Hippocampal formation (tissue), 2 donors: ENCODE data around the gene SHCBP1L.
"Not testable (repeated sequence)": the region's sequence is repeated elsewhere in the genome, so short reads cannot be mapped to it uniquely, and the experiment has no call there.

ENCODE experiments used
- DNase-seq, 2 donors: peaks; one replicate each; lab custom pipeline; 2025; lab: John Stamatoyannopoulos, UW

The SHCBP1L gene

DNA sequence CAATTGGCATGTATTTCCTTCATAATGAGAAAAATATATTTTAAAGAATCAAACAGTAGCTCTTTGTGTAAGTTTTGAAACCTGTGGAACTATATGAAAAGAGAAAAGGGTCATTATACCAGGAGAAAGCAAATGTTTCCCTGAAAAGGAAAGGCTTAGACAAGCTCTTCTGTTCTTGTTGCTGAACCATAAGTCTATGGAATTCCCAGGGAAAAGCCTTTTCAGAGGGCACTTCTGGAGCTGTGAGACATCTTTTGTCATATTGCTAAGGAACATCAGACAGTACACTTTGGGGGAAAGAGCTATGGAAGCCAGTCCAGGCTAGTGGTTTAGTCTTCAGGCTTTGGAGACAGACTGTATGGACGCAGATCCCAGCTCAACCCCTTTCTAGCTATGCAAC lies 12.1 kb upstream of the SHCBP1L start:
- DNase-seq: no peak

DNA sequence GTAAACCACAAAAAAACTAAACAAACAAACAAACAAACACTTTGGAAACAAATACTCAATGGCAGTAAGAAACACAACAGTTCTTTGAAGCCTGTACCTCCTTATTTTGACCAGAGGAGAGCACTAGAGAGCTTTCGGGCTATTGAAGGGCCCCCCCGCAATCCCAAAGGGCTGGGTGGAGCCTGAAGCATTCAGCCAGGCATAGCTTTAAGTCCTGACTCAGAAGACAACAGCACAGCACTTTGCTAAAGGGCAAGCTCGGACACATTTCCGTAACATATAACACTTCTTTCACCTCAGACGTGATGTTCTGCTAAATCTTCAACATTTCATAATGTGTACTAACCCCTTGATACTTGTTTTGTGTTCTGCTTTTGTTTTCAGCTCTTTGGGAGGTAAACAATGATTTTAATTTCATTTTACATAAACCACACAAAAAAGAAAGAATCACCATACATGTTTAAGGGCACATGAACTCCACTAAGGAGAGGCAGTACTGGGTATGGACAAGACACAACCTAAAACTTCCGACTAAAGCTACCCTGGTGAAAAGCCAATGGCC lies 9.7 kb upstream of the SHCBP1L start:
- peak; percentile 26 to 89 for DNase-seq

DNA sequence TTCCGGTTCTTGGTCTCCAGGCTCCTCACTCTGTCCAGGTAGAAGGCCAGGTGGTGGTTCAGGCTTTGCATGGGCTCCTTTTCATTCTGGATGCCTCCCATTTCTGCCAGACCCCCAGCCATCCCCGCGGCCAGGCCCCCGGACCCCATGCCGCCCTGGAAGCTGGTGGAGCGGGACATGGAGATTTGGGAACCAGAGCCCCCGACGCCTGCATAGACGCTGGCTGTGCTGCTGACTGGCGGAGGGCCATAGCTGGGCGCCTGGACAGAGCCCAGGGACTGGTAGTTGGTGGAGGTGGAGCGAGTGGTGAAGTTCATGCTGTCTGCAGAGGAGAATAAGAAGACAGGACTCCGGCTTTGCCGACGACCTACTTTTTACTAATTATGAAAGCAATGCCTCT lies 7.1 kb upstream of the SHCBP1L start:
- DNase-seq: no peak

DNA sequence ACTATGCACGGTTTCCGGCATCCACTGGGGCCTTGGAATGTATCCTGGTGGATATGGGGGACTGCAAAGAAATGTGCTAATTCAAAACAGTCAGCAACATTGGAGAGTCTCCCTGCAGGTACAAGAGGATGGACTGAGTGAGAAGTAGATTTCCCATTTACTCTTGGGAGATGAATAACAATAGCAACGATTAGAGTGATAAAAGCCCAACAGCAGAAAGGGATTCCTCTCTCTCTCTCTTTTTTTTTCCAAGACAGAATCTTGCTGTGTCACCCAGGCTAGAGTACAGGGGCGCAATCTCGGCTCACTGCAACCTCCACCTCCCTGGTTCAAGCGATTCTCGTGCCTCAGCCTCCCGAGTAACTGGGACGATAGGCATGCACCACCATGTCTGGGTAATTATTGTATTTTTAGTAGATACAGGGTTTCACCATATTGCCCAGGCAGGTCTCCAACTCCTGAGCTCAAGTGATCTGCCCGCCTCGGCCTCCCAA lies 5.0 kb upstream of the SHCBP1L start:
- DNase-seq: no peak

DNA sequence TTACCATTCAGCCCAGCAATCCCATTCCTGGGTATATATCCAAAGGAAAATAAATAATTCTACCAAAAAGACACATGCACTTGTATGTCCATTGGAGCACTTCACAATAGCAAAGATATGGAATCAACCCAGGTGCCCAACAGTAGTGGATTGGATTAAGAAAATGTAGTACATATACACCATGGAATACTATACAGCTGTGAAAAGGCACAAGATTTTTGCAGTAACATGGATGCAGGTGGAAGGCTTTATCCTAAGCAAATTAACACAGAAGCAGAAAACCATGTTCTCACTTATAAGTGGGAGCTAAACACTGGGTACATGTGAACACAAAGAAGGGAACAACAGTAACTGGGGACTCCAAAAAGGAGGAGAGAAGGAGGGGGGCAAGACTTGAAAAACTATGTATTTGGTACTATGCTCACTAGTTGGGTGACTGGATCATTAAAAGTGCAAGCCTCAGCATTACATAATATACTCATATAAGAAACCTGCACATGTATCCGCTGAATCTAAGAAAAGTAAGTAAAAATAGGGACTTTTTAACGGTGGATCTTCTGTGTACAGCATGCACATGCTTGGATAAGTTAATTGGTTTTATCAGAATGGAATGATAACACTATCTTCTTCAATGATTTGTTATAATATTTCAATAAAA lies 3.9 kb upstream of the SHCBP1L start:
- DNase-seq: no peak

DNA sequence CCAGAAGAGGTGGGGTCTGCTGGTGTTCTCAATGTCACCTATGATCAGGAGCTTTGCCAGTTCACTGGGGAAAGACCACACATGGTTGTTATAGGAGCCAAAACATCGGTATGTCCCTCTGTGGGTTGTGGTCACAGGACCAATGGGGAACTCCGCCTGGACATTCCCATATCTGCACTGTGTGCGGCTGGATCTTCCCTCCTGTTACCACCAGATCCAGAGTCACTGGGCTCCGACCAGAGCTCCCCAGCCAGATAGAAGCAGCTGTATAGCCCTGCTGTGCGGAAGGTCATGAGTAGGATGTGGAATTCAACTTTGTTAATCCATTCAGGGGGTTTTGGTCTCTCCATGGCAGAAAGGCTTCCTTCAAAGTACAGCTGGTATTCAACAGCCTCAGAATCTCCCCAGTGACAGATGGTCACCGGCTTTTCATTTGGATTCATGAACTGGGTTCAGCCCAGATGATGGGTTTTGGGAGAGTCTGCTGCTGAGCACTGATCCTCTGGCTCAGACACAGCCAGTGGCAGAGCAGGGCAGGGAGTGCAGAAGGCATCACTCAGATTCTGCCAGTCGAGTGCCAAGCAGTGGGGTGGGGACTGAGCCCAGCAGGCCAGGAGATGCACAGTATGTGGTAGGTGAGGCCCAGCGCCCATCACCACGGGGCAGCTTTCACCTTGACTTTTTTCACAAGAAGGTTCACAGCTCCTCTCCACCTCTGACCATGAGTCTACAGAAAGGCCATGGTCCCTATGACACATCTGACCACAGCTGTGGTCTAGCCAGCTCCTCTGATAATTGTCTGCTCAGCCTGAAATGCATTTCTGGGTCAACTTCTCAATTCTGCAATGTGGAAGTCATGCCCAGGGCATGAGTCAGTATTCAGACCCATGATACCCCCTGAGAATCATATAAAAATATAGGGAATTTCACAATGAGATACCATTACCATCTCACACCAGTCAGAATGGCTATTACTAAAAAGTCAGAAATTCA lies 2.9 kb upstream of the SHCBP1L start:
- no peak for DNase-seq

DNA sequence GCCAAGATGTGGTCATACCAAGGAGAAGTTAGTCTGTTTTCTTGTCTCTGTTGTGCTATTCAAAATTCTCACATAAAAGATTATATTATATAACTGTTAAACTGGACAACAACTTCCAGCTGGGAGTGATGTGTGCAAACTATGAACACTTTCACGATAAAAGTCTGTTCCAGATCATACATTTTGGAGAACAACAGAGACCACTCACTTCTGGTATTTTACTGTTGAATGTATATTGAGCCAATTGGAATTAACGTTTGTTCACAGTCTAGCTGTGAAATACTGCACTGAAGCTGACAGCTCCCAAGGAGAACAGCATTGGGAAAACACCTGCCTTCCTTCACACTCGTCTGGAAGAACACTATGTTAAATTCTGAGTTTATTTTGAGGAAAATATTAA lies 860 bp upstream of the SHCBP1L start:
- DNase-seq: no peak

DNA sequence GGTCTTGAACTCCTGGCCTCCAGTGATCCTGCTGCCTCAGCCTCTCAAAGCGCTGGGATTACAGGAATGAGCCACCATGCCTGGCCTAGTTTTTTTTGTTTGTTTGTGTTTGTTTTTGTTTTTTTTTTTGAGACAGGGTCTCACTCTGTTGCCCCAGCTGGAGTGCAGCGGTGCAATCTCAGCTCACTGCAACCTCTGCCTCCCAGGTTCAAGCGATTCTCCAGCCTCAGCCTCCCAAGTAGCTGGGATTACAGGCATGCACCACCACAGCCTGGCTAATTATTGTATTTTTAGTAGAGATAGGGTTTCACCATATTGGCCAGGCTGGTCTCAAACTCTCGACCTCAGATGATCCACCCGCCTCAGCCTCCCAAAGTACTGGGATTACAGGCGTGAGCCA lies 9.6 kb downstream of the SHCBP1L start:
- DNase-seq: not testable (repeated sequence)

DNA sequence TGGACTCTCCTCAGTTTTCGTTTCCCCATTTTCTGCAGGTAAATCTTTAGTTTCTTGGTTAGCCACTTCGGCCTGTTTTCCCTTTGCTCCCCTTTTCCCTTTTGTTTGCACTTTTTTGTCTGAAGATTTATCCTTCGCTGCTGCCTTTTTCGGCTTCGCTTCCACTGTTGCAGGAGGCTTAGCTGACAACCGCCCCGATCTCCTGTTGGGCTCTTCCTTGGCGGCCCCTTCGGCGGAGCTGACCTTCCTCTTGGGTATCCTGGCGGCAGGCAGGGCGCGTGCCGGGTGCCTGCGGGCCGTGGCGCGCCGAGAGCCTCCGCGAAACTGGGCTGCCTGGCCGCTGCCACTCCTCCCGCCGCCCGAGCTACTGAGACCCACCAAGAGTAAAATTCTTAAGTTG lies 10.8 kb downstream of the SHCBP1L start:
- not testable (repeated sequence) for DNase-seq

DNA sequence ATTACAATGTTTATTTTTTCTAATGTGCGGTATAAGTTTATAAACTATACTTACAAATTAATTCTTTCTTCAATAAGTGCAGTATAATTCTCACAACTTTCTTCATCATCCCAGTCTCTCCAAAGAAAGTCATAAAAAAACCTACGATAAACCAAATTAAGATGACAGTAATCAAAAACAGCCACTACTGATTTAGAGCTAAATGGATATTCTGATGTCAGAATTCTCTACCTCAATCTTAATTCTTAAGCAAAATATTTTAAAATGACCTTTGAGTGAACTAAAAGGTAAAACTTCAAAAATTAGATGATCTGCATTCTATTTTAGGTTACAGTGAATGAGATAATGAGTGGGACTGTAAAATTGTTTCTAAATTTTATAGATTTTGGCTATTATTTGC lies 13.6 kb downstream of the SHCBP1L start:
- no peak for DNase-seq

DNA sequence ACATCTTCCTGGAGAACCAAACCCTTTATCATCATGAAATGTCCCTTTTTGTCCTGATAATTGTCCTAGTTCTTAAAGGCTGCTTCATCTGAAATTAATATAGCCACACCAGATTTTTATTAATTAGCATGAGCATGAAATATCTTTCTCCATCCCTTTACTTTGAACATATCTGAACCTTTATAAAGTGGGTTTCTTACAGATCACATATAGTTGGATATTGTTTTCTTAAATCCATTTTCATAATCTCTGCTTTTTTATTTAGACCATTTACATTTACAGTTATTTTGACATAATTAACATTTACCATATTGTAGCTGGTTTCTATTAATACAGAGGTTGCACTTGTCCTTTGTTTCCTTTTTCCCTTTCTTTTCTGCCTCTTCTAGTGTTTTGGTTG lies 17.2 kb downstream of the SHCBP1L start:
- no peak for DNase-seq

DNA sequence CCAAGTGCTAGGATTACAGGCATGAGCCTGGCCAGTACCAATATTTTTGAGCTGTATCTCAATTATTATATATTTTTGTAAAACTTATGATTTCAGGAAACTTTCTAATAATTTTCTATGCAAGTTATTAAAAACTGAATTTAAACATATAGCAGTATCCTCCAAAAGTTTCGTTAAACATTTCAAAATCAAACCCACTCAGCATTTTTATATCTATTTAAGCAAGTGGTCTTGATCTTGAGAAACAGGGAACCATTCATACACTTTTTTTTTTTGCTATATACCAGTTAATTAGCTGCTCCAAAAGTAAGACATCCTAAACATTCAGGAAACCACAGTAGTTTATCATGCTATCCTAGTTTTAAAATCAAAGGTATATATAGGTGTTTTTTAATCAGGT lies 22.0 kb downstream of the SHCBP1L start:
- DNase-seq: no peak

DNA sequence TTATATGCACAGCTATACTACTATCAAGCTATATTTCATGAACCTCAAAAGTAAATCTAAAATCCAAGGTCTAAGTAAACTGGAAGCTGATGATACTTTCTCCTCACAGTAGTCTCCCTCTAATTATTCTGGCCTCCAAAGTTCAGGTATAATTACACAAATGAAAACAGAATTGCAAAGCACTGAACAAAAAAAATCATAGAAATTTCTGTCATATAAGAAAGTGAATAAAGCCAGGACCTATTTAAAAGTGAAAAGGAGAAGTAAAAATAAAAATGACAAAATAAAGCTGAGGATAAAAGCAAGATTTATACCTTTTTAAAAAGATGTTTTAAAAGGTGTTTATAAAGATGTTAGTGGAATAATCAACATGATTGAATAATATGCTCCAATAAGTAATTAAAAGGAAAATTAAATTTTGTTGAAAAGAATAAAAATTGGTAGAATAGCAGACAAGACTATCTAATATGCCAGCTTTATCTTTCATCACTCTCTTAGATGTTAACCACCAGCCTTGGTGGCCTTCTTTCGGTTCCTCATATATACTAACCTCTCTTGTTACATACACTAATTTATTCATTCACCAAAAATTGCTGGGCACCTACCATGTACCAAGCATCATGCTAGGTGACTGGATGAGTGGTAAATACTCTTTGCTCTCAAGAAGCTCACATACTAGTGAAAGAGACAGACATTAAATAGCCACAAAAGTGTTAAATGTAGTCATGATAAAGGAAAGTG lies 25.1 kb downstream of the SHCBP1L start:
- no peak for DNase-seq

DNA sequence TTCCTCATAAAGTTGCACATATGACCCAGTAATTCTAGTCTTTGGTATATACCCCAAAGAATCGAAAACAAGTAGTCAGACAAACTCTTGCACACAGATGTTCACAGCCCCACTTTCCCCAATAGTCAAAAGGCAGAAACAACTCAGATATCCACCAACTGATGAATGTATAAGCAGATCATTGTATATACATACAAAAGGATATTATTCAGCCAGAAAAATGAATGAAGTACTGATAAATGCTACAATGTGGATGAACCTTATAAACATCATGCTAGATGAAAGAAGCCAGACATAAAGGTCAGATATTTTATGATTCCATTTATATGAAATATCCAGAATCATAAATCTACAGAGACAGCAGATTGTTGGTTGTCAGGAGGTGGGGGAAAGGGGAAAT lies 27.3 kb downstream of the SHCBP1L start:
- DNase-seq: no peak

DNA sequence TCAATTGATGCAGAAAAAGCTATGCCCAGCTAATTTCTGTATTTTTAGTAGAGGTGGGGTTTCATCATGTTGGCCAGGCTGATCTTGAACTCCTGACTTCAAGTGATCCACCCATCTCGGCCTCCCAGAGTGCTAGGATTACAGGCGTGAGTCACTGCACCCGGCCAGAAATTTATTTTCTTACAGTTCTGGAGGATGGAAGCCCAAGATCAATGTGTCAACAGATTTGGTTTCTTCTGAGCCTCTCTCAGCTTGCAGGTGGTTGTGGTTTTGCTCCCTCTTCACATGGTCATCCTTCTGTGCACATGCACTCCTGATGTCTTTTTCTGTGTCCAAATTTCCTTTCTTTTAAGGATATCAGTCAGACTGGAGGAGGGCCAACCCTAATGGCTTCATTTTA lies 35.6 kb downstream of the SHCBP1L start:
- DNase-seq: no peak

DNA sequence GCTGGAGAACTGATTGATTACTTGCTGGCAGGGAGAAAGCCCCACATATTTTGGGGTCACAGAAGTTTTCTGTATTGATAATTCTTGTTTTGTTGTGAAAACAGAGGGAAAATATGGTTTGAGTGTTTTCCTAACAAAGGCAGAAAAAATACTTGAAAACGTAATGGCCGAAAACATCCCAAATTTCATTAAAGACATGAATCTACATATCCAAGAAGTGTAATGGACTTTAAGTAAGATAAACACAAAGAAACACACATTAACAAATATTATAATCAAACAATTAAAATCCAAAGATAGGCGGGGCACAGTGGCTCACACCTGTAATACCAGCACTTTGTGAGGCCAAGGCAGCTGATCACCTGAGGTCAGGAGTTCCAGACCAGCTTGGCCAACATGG lies 39.6 kb downstream of the SHCBP1L start:
- no peak for DNase-seq

DNA sequence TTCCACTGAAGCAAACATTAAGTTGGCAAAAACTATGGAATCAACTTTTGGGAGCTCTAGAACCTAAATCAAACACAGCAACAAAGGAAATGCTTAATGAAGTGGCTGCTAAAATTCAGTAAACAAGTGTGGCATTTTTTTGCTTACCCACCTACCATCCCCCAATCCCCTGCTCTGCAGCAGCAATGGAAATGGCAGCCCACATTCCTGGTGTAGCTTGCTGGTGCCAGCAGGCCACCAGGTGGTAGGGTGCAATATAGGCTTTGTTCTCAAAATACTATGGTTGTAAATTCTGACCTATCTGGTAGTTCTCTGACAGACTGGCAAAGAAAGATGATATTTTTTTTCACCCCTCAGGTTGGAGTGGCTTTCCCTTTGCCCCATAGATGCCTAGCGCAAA lies 42.8 kb downstream of the SHCBP1L start:
- DNase-seq: no peak

DNA sequence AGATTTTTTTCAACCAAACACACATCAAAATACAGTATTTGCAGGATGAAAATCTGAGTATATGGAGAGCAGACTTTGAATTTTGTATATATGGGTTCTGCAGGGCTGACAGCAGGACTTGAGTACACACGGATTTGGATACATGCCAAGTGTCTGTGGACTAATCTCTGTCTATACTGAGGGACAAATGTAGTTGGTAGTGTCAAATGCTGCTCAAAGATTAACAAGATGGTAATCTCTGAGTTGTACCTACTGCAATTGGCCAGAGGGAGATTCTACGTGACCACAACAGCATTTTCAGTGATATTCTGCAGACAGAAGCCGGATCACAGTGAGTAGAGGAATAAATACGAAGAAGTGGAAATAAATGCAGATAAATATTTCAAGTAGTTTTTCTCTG lies 43.4 kb downstream of the SHCBP1L start:
- no peak for DNase-seq

DNA sequence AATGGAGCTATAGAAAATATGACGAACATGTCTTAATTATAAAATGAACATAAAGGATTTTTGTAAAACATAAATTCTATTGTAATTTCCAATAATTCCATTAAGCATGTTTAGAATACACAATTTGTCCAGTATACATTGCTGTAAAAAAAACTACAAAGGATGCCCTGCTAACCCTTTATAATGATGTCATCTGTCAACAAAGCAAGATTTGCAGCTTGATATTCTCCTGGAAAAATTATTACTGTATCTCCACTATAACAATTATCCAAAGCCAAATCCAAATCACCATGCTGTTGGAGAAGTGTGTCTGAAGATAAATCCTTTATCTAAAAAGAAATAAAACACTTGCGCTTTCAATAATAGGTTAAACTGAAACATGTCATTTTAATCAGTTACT lies 47.6 kb downstream of the SHCBP1L start:
- DNase-seq: no peak

DNA sequence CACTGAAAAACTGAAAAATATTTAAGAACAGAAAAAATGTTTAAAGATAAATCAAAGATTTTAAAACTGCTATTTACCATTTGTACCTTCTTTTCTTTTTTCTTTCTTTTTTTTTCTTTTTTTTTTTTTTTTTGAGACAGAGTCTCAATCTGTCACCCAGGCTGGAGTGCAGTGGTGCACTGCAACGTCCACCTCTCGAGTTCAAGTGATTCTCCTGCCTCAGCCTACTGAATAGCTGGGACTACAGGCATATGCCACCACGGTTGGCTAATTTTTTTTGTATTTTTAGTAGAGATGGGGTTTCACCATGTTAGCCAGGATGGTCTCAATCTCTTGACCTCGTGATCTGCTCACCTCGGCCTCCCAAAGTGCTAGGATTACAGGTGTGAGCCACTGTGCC lies 51.0 kb downstream of the SHCBP1L start:
- not testable (repeated sequence) for DNase-seq

DNA sequence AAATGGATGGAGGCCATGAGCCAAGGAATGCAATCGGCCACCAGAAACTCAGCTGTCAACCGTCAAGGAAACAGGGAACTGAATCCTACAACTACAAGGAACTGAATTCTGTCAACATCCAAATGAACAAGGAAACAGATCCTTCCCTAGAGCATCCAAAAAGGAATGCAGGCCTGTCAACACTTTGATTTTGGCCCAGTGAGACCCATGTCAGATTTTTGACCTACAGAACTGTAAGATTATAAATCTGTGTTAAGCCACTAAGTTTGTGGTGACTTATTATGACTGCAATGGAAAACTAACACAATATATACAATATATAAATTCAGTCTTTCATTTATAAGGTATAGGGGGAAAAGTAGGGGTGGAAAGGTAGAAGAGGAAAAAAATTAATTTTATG lies 55.3 kb downstream of the SHCBP1L start:
- DNase-seq: no peak
